DLD1 (cell line): Measurements from ENCODE around the gene WLS.

Experiments
- in situ Hi-C: cut with HindIII; loops from 2 replicates; pipeline ENCODE4 v1.10.0; 2017; ENCODE audit warnings: low sequenced_read_pairs

The WLS gene

DNA sequence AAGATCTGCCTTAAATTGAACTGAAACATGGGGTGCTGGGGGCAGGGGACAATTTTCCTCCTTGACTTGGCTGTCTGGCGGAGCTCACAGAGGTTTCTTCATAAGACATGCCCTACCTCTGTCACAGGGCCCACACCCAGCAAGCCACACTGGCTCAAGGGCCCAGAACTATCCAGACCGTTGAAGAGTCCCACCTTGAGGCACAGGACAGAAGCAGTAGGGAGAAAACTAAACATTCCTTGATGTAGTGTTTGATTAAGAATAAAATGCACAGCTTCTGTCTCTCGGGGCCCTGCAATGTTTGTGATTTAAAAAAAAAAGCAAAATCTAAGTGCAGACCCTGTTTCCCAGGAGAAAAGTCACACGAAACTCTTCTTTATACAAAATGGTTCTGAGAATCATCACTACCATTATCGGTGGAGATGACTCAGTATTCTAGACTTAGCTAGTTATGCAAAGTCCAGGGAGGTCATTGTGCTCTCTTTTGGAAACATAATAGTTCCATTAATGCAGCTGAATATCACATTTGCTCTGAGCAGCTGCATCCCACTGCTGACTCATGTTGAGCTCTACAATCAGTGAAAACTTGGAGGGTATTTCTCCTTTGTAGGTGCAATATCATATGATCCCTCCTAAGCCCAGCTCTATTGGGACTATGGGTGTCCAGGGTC lies 128.3 kb downstream of the WLS start:
- in situ Hi-C loops, result no loop called here

DNA sequence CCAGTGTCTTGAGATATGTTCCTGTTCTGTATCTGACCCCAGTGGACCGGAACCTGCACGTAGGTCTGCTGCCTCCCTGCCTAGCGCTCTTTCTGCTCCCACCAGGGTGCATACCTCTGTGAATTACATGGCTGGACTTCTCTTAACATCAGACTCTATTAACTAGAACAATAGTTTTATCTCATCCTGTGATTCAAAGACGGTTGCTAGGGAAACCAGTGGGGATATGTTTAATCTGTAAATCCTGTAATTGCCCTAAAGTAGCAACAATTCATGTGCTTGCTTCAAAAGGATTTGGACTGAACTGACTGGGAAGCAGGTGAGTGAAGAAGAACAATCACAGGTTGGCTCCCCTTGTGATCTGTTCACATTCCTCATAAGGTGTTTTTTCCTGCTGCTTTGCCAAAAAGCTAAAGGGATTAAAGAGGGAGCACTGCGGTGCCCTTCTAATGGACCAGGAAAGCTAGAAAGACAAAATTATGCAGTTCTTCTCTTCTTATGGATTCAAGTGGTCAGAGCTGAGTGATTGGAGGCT lies 129.2 kb downstream of the WLS start:
- in situ Hi-C loops, result no loop called here

DNA sequence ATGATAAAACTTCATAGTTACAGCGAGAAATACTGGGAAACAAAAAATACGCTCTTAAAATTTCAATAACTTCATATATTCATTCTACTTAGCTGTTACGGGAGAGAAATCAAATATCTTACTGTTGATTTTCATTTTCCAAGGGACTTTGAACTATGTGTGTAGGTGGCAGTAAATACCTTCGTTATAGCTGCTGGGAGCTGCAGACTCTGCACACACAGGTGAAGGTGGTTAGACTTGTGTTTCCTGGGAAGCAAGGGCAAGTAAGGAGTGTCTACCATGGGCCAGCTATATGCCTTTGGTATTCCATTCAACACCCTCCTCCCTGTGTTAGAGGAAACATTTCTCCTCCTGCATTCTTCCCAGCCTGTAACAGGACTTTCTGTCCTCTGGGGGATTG lies 130.5 kb downstream of the WLS start:
- in situ Hi-C loops, result no loop called here

DNA sequence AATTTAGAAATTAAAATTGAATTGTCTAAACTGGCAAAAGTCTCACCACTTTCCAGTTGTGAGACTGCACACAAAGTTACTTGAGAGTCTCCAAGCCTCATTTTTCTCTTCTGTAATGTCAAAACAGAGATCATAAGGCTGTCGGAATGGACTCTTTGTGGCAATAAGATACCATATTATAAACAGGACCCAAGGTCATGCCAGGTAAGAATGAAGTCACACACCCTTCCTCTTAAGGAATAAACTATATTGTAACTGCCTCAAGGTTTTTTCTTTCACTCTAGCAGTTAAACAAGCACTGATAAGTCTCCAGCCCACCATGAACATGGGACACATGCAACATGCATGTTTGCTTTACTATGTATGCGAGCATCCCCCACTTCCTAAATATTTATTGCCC lies 131.8 kb downstream of the WLS start:
- in situ Hi-C loops, result no loop called here

DNA sequence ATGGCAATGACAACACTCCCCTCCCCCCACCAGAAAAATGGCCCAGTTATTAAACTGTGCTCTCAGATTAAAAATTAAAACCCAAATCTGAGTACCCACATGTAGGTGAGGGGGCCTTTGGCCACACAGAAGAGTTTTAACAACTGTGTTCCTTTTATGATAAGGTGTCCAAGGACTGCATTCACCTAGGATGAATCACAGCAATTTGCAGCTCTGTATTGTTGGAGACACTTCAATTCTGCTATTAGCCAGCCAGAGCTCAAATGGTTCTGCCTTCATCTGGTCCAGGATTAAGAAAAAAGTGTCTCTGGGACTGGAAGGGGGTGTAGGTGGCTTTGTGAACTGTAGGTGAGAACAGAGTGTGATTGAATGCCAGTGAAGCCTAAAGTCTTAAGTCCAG lies 138.6 kb downstream of the WLS start:
- in situ Hi-C loops, result no loop called here

DNA sequence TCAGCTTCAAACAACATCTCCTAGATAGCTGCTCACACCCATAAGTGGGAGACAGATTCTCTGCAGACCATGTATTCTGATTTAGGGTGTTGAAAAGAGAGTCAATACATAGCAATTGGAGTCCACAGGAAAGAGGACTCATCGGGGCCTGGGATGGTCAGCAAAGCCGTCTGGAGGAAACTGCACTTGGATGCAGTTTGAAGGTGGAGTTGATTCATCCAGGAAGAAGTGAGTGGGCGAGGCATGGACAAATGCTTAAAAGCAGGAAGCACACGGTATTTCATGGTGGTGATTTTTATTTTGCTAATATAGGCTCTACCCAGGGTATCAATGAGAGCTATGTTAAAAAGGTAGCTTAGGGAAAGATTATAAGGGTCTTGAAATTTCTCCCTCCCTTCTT lies 145.1 kb downstream of the WLS start:
- in situ Hi-C loops, result no loop called here

DNA sequence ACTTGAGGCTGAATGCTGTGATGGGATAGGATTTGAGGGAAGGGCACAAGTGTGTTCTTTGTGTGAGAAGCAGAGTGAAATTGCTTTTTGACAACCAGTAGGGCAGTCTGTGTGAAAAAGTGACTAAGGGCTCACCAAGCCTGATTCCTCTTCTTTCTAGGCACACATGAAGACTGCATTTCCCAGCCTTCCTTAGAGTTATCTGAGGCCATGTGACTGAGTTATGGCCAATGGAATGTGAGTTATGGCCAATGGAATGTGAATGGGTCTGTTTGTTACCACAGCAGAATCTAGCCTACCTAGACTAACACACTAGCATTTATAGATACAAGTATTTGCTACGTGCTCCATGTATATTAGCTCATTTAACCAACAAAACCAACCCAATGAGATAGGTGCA lies 146.6 kb downstream of the WLS start:
- in situ Hi-C loops, result no loop called here

DNA sequence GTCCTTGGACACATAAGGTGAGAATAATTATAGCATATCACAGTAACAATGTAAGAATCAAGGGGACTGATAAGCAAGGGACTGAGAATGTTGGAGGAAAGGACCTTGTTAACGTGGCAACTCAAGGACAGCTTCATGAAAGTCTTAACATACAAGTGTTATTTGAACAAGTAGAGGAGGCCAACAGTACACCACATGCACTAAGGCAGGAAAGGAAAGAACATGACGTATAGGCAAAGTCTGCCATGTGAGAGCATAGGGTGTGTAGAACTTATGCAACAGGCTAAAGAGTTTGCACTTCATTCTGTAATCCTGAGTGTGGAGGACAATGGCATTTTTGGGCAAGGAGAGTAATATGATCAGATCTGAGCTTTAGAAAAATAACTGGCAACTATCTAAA lies 148.6 kb downstream of the WLS start:
- in situ Hi-C loops, result no loop called here

- in situ Hi-C loops, result no loop called here
Measured at GRCh38 chr1:68081775-68082283, 150.5 kb downstream of the WLS start.

- in situ Hi-C loops, result no loop called here
Measured at GRCh38 chr1:68078647-68079046, 153.7 kb downstream of the WLS start.
